GM21619 (cell line): ENCODE results near the gene NUDCD3.

Source experiments
- ATAC-seq: cut with Tn5 transposase; IDR thresholded peaks from one replicate; pipeline ENCODE4 v1.9.1; 2021; ENCODE audit not compliant: unreplicated experiment

NUDCD3 gene

GRCh38 chr7:44385434-44386138, 104.9 kb downstream of the NUDCD3 start:
- ATAC-seq: no peak

- ATAC-seq: no peak
Observed at GRCh38 chr7:44384586-44385433, 105.6 kb downstream of the NUDCD3 start.

- ATAC-seq: no peak
Observed at GRCh38 chr7:44383566-44383965, 106.9 kb downstream of the NUDCD3 start.

GRCh38 chr7:44382459-44383265, 107.8 kb downstream of the NUDCD3 start:
- ATAC-seq: no peak

GRCh38 chr7:44381494-44382220, 108.8 kb downstream of the NUDCD3 start:
- no peak for ATAC-seq

- no peak for ATAC-seq
Observed at GRCh38 chr7:44380831-44381493, 109.5 kb downstream of the NUDCD3 start.

- no peak for ATAC-seq
Observed at GRCh38 chr7:44380189-44380830, 110.1 kb downstream of the NUDCD3 start.

GRCh38 chr7:44379366-44380188, 110.9 kb downstream of the NUDCD3 start:
- no peak for ATAC-seq

- ATAC-seq: no peak
Observed at GRCh38 chr7:44378744-44379143, 111.7 kb downstream of the NUDCD3 start.

GRCh38 chr7:44377681-44378421, 112.6 kb downstream of the NUDCD3 start:
- ATAC-seq: peak; percentile 84

- no peak for ATAC-seq
Observed at GRCh38 chr7:44377134-44377463, 113.4 kb downstream of the NUDCD3 start.

- no peak for ATAC-seq
Observed at GRCh38 chr7:44376429-44377133, 113.9 kb downstream of the NUDCD3 start.

- no peak for ATAC-seq
Observed at GRCh38 chr7:44375926-44376342, 114.5 kb downstream of the NUDCD3 start.

GRCh38 chr7:44375236-44375699, 115.2 kb downstream of the NUDCD3 start:
- no peak for ATAC-seq

GRCh38 chr7:44374007-44374763, 116.3 kb downstream of the NUDCD3 start:
- ATAC-seq: no peak

- ATAC-seq: no peak
Observed at GRCh38 chr7:44373418-44373740, 117.1 kb downstream of the NUDCD3 start.
